ENCODE results near the gene ZNF385B.

DNA sequence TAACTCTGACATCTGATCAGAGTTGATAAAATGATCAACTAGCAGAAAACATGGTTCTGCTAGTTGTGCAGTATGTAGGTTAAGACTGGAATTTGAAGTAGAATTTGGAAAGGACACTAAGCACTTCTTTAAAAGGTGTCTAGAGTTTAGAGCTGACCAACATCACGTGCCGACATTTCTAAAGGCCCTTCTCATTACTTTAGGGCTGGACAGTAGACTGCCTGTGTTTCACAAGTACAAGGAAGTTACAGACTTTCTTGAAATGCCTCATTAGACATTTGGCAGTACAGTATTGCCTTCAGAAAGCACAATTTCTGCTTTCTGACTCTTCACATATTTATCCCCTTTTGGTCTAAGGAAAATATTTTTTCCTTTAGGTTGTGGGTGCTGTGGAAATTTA lies 255.3 kb downstream of the ZNF385B start:
- TF ChIP-seq, protein P1, sequence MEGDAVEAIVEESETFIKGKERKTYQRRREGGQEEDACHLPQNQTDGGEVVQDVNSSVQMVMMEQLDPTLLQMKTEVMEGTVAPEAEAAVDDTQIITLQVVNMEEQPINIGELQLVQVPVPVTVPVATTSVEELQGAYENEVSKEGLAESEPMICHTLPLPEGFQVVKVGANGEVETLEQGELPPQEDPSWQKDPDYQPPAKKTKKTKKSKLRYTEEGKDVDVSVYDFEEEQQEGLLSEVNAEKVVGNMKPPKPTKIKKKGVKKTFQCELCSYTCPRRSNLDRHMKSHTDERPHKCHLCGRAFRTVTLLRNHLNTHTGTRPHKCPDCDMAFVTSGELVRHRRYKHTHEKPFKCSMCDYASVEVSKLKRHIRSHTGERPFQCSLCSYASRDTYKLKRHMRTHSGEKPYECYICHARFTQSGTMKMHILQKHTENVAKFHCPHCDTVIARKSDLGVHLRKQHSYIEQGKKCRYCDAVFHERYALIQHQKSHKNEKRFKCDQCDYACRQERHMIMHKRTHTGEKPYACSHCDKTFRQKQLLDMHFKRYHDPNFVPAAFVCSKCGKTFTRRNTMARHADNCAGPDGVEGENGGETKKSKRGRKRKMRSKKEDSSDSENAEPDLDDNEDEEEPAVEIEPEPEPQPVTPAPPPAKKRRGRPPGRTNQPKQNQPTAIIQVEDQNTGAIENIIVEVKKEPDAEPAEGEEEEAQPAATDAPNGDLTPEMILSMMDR (IDR thresholded peaks at IDR 0.05; ENCODE audit: low read depth, low read length): no peak
- TF ChIP-seq EZH2phosphoT487 (IDR thresholded peaks at IDR 0.05; ENCODE audit: low read depth): no peak
